Measurements from ENCODE around the gene SPATS1. TPM values are rescaled to one million over a fixed set of nuclear protein-coding genes. Genes with fewer than 3 reads are reported as not detected.

SPATS1 gene
- polyA plus RNA-seq, 2 of the 4 experiments (the other 2 are of a cell fraction): not detected

DNA sequence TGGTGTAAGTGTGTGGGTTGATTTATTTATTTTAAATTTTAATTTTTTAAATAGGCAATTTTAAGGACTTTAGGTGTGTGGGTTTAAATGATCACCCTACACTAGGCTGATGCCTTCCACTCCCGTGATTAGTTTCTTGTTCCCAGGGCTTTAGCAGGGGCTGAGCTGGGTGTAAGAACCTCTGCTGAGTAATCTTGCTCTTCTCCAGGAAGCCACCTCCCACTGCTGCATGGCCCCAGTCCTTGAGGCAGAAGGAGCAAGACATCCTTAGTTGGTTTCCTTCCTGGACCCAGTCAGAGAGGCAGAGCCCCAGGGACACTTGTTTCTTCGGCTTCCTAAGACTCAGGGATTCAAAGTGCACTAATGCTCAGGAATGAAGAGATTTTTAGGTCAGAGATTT, 25.2 kb downstream of the SPATS1 start:
- 23% methylated on average over 2 of the region's 2 CpGs for WGBS (ENCODE audit: missing lambda C conversion rate)
- ChIA-PET POLR2A (no interaction called here), CTCF (interaction anchor here (1.3 kb wide), 1 partner anchor 29 kb away, joined by 3 read pairs; no protein-coding TSS in a partner anchor)
- TF ChIP-seq, protein P1, sequence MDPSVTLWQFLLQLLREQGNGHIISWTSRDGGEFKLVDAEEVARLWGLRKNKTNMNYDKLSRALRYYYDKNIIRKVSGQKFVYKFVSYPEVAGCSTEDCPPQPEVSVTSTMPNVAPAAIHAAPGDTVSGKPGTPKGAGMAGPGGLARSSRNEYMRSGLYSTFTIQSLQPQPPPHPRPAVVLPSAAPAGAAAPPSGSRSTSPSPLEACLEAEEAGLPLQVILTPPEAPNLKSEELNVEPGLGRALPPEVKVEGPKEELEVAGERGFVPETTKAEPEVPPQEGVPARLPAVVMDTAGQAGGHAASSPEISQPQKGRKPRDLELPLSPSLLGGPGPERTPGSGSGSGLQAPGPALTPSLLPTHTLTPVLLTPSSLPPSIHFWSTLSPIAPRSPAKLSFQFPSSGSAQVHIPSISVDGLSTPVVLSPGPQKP (IDR thresholded peaks at IDR 0.05; ENCODE audit: low read depth, low read length): no peak
- no peak for TF ChIP-seq ZC3H11A (IDR thresholded peaks at IDR 0.05)
- no peak for TF ChIP-seq CHD2 (IDR thresholded peaks at IDR 0.05; ENCODE audit: low read length, partially characterized antibody)
- TF ChIP-seq, protein P2, sequence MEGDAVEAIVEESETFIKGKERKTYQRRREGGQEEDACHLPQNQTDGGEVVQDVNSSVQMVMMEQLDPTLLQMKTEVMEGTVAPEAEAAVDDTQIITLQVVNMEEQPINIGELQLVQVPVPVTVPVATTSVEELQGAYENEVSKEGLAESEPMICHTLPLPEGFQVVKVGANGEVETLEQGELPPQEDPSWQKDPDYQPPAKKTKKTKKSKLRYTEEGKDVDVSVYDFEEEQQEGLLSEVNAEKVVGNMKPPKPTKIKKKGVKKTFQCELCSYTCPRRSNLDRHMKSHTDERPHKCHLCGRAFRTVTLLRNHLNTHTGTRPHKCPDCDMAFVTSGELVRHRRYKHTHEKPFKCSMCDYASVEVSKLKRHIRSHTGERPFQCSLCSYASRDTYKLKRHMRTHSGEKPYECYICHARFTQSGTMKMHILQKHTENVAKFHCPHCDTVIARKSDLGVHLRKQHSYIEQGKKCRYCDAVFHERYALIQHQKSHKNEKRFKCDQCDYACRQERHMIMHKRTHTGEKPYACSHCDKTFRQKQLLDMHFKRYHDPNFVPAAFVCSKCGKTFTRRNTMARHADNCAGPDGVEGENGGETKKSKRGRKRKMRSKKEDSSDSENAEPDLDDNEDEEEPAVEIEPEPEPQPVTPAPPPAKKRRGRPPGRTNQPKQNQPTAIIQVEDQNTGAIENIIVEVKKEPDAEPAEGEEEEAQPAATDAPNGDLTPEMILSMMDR (IDR thresholded peaks at IDR 0.05): no peak
- no peak for TF ChIP-seq RARB (CRISPR knock-in tag; IDR thresholded peaks at IDR 0.05)
- TF ChIP-seq, protein P3, sequence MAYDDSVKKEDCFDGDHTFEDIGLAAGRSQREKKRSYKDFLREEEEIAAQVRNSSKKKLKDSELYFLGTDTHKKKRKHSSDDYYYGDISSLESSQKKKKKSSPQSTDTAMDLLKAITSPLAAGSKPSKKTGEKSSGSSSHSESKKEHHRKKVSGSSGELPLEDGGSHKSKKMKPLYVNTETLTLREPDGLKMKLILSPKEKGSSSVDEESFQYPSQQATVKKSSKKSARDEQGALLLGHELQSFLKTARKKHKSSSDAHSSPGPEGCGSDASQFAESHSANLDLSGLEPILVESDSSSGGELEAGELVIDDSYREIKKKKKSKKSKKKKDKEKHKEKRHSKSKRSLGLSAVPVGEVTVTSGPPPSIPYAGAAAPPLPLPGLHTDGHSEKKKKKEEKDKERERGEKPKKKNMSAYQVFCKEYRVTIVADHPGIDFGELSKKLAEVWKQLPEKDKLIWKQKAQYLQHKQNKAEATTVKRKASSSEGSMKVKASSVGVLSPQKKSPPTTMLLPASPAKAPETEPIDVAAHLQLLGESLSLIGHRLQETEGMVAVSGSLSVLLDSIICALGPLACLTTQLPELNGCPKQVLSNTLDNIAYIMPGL (CRISPR knock-in tag; IDR thresholded peaks at IDR 0.05; ENCODE audit: borderline replicate concordance): no peak
- no peak for TF ChIP-seq SMC3 (IDR thresholded peaks at IDR 0.05)
- no peak for TF ChIP-seq ZSCAN20 (CRISPR knock-in tag; IDR thresholded peaks at IDR 0.05)
- TF ChIP-seq SREBF2 (IDR thresholded peaks at IDR 0.05): no peak
- TF ChIP-seq FOSB (CRISPR knock-in tag; IDR thresholded peaks at IDR 0.05): no peak
- TF ChIP-seq RNF2 (IDR thresholded peaks at IDR 0.05; ENCODE audit: borderline replicate concordance, low read depth): no peak
- no peak for TF ChIP-seq EHF (CRISPR knock-in tag; IDR thresholded peaks at IDR 0.05)
- Histone ChIP-seq H3K4me3 (no peak overlapping the region), H3K9me3 (no peaks in the 10 kb centered on the region), H3K4me1 (no peaks in the 10 kb centered on the region), H3K4me2 (no peak overlapping the region), H3K27ac (no peak overlapping the region)
- no peak for ATAC-seq
- DNase-seq (ENCODE audit: low read depth in 1 of 2, low spot score in 1 of 2): no peak
- no peak for FAIRE-seq

DNA sequence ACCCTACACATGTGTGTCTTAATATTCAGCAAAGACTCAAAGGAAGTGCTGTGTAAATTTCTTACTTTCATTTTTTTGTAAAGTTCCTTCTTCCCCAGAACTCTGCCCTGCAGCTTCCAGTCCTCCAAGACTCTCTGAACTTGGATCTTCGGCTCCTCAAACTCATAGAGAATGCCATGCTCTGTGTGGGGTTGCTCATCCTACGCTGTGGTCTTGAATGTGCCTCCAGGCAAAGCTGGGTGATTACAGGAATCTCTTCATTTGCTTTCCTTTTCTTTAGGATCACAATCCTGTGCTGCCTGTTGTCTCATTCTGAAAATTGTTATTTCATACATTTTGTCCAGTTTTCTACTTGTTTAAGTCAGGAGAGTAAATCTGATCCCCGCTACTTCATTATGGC, 30.6 kb downstream of the SPATS1 start:
- no peaks in the 10 kb centered on the region for H3K4me1 ChIP-seq
- FAIRE-seq (no peak), ATAC-seq (no peak), DNase-seq (ENCODE audit: low read depth in 1 of 2, low spot score in 1 of 2) (no peak)
- ChIA-PET CTCF (no interaction called here), POLR2A (no interaction called here)
- H3K9me3 ChIP-seq: no peaks in the 10 kb centered on the region
- H3K4me3 ChIP-seq: no peak overlapping the region
- 72% methylated on average over 3 of the region's 3 CpGs for WGBS (ENCODE audit: missing lambda C conversion rate)
- H3K4me2 ChIP-seq: no peak overlapping the region
- no peak for TF ChIP-seq JUNB (IDR thresholded peaks at IDR 0.05)
- TF ChIP-seq NR3C1 (IDR thresholded peaks at IDR 0.05): no peak
- no peak overlapping the region for H3K27ac ChIP-seq

DNA sequence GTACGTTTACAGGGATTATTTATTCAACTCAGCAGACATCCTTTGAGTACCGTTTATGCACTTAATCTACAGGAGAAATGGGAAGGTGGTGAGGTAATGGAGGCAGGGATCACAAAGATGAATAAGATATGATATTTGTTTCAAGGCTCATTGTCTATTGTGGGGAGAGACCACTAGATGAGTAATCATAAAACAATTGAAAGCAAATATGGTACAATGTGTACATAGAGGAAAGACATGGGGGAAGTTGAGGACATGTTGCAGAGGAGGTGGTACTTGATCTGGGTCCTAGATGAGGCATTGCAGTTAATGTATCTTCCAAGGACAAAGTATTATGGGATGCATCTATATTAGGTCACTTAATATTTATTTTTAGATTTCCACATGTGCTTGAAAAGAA, 31.3 kb downstream of the SPATS1 start:
- TF ChIP-seq HOXB13 (CRISPR knock-in tag; IDR thresholded peaks at IDR 0.05; ENCODE audit: low read depth): no peak
- no peak for TF ChIP-seq CBX8 (IDR thresholded peaks at IDR 0.05)
- no peak for TF ChIP-seq JUN (IDR thresholded peaks at IDR 0.05)
- TF ChIP-seq FOSB (CRISPR knock-in tag; IDR thresholded peaks at IDR 0.05): no peak
- TF ChIP-seq EP300 (IDR thresholded peaks at IDR 0.05): no peak
- no peak for TF ChIP-seq RCOR1 (IDR thresholded peaks at IDR 0.05; ENCODE audit: low read depth, low read length)
- TF ChIP-seq GATA3 (IDR thresholded peaks at IDR 0.05; ENCODE audit: borderline replicate concordance): no peak
- no peak for TF ChIP-seq RNF2 (IDR thresholded peaks at IDR 0.05; ENCODE audit: borderline replicate concordance, low read depth)
- no peak for TF ChIP-seq SMC3 (IDR thresholded peaks at IDR 0.05)
- TF ChIP-seq HDAC2 (IDR thresholded peaks at IDR 0.05): no peak
- ATAC-seq (no peak), DNase-seq (ENCODE audit: low read depth in 1 of 2, low spot score in 1 of 2) (no peak), FAIRE-seq (no peak)
- Histone ChIP-seq H3K4me1 (no peaks in the 10 kb centered on the region), H3K27ac (no peak overlapping the region), H3K4me2 (no peak overlapping the region), H3K9me3 (no peaks in the 10 kb centered on the region), H3K4me3 (no peak overlapping the region)
- 7% methylated on average over 2 of the region's 2 CpGs for WGBS (ENCODE audit: missing lambda C conversion rate)
- ChIA-PET CTCF (no interaction called here), POLR2A (no interaction called here)
